HG02642 (cell line): Measurements from ENCODE around the gene TCF12.

ENCODE experiments used
- ATAC-seq: cut with Tn5 transposase; IDR thresholded peaks from one replicate; pipeline ENCODE4 v1.9.1; 2021; ENCODE audit warnings: mild to moderate bottlenecking; ENCODE audit not compliant: unreplicated experiment, poor library complexity

TCF12 gene

GRCh38 chr15:57193161-57193560 is 274.7 kb downstream of the TCF12 start:
- ATAC-seq: no peak

- no peak for ATAC-seq
Observed at GRCh38 chr15:57195326-57195725, 276.9 kb downstream of the TCF12 start.

- no peak for ATAC-seq
Observed at GRCh38 chr15:57196865-57197264, 278.4 kb downstream of the TCF12 start.

GRCh38 chr15:57198131-57198530 is 279.7 kb downstream of the TCF12 start:
- ATAC-seq: no peak

- no peak for ATAC-seq
Observed at GRCh38 chr15:57198654-57199291, 280.3 kb downstream of the TCF12 start.

- no peak for ATAC-seq
Observed at GRCh38 chr15:57201578-57201977, 283.1 kb downstream of the TCF12 start.

GRCh38 chr15:57203906-57204305 is 285.5 kb downstream of the TCF12 start:
- ATAC-seq: no peak

GRCh38 chr15:57205027-57205855 is 286.8 kb downstream of the TCF12 start:
- ATAC-seq: no peak

- no peak for ATAC-seq
Observed at GRCh38 chr15:57205996-57206395, 287.6 kb downstream of the TCF12 start.

- ATAC-seq: no peak
Observed at GRCh38 chr15:57213862-57214261, 295.4 kb downstream of the TCF12 start.

- ATAC-seq: no peak
Observed at GRCh38 chr15:57215326-57215725, 296.9 kb downstream of the TCF12 start.

GRCh38 chr15:57215881-57216280 is 297.4 kb downstream of the TCF12 start:
- no peak for ATAC-seq

GRCh38 chr15:57216288-57216687 is 297.8 kb downstream of the TCF12 start:
- no peak for ATAC-seq

GRCh38 chr15:57217778-57218598 is 299.5 kb downstream of the TCF12 start:
- ATAC-seq: no peak

GRCh38 chr15:57218826-57219576 is 300.6 kb downstream of the TCF12 start:
- no peak for ATAC-seq

GRCh38 chr15:57220205-57220604 is 301.8 kb downstream of the TCF12 start:
- no peak for ATAC-seq

GRCh38 chr15:57221134-57221533 is 302.7 kb downstream of the TCF12 start:
- ATAC-seq: no peak

GRCh38 chr15:57223345-57223744 is 304.9 kb downstream of the TCF12 start:
- no peak for ATAC-seq

- no peak for ATAC-seq
Observed at GRCh38 chr15:57223887-57224286, 305.4 kb downstream of the TCF12 start.

- no peak for ATAC-seq
Observed at GRCh38 chr15:57224664-57225063, 306.2 kb downstream of the TCF12 start.
